B cell (primary cell): ENCODE data around the gene MTMR6. TPM values are rescaled to one million over a fixed set of nuclear protein-coding genes. Genes with fewer than 3 reads are reported as not detected.

ENCODE experiments used
- ATAC-seq: fragments of 200-7000 bp; cut with Tn5 transposase; one replicate; pipeline ENCODE4 v1.10.0; 2021; ENCODE audit warnings: low read depth, mild to moderate bottlenecking, moderate number of reproducible peaks, moderate library complexity
- CTCF ChIA-PET: fragments of 350-600 bp; sonication (Branson Sonifier 250); formaldehyde crosslinking; loops from one replicate; lab custom pipeline; 2021; ENCODE audit warnings: antibody characterized with exemption, inconsistent platforms; lab: Charles Lee
- POLR2A ChIA-PET: fragments of 350-600 bp; sonication (Branson Sonifier 250); formaldehyde crosslinking; loops from one replicate; lab custom pipeline; 2021; ENCODE audit warnings: antibody characterized with exemption; lab: Charles Lee
- DNase-seq: peaks from one replicate; pipeline ENCODE4 v3.0.0; 2013
- H2AFZ ChIP-seq: 2 replicates; pipeline ENCODE4 v1.6.1; 2012; ENCODE audit warnings: mild to moderate bottlenecking, low read depth, low read length; ENCODE audit not compliant: insufficient read depth, poor library complexity, severe bottlenecking
- H3K27ac ChIP-seq, 2 donors: 1 replicate in 1 of 2; 2 replicates in 1 of 2; pipeline ENCODE4 v1.5.1; 2012 to 2013; ENCODE audit warnings: low read length in 2 of 2, mild to moderate bottlenecking in 2 of 2, moderate library complexity in 1 of 2
- H3K27me3 ChIP-seq, 4 experiments: fragments of 200-600 bp in 1 of 4; sonication (generic) in 1 of 4; replicated peaks in 1 of 4; 1 replicate in 2 of 4; 2 replicates in 2 of 4; pipeline versions ENCODE4 v1.6.1 to v1.7.0; 2013 to 2016; ENCODE audit warnings: low read length in 3 of 4, mild to moderate bottlenecking in 2 of 4, mixed read lengths in 1 of 4, moderate library complexity in 1 of 4; ENCODE audit not compliant: insufficient read depth in 4 of 4, control insufficient read depth in 3 of 4; ENCODE audit errors: control extremely low read depth in 1 of 4
- H3K36me3 ChIP-seq, 2 experiments: replicated peaks in 1 of 2; 1 replicate in 1 of 2; 2 replicates in 1 of 2; pipeline versions ENCODE4 v1.6.1 to v1.7.1; 2013; ENCODE audit warnings: low read length in 1 of 2; ENCODE audit not compliant: insufficient read depth in 2 of 2, control insufficient read depth in 1 of 2; ENCODE audit errors: control extremely low read depth in 1 of 2, extremely low read depth in 1 of 2
- H3K4me1 ChIP-seq, 2 donors: fragments of 200-600 bp in 1 of 2; sonication (generic) in 1 of 2; 1 replicate in 1 of 2; 2 replicates in 1 of 2; pipeline versions ENCODE4 v1.5.1 to v1.6.1; 2013 to 2017; ENCODE audit warnings: low read length in 2 of 2; ENCODE audit not compliant: control insufficient read depth in 2 of 2, insufficient read depth in 2 of 2
- H3K4me2 ChIP-seq: replicated peaks from 2 replicates; pipeline ENCODE3; 2012; ENCODE audit warnings: mild to moderate bottlenecking, low read depth, low read length; ENCODE audit not compliant: poor library complexity, severe bottlenecking
- H3K4me3 ChIP-seq, 5 experiments: fragments of 200-600 bp in 1 of 5; sonication (generic) in 1 of 5; 1 replicate in 3 of 5; 2 replicates in 2 of 5; pipeline versions ENCODE4 v1.5.1 to v1.7.0; 2011 to 2016; ENCODE audit warnings: low read length in 4 of 5, mild to moderate bottlenecking in 4 of 5, low read depth in 2 of 5, control low read depth in 1 of 5, moderate library complexity in 1 of 5; ENCODE audit not compliant: insufficient read depth in 1 of 5; ENCODE audit errors: control extremely low read depth in 1 of 5, extremely low read depth in 1 of 5
- H3K79me2 ChIP-seq: fragments of 200-600 bp; sonication (generic); one replicate; pipeline ENCODE4 v1.6.0; 2016; ENCODE audit warnings: low read length; ENCODE audit not compliant: control insufficient read depth, insufficient read depth
- H3K9ac ChIP-seq: fragments of 200-600 bp; sonication (generic); 2 replicates; pipeline ENCODE4 v1.6.1; 2017; ENCODE audit warnings: mild to moderate bottlenecking, low read length, moderate library complexity
- H3K9me3 ChIP-seq, 3 donors: one replicate each; pipeline versions ENCODE4 v1.6.1 to v1.7.1; 2013; ENCODE audit warnings: low read length in 2 of 3; ENCODE audit not compliant: control insufficient read depth in 2 of 3, insufficient read depth in 1 of 3; ENCODE audit errors: control extremely low read depth in 1 of 3
- H4K20me1 ChIP-seq: 2 replicates; pipeline ENCODE4 v1.6.0; 2012; ENCODE audit warnings: mild to moderate bottlenecking, low read length; ENCODE audit not compliant: insufficient read depth, control insufficient read depth, poor library complexity, severe bottlenecking
- H3K27ac Mint-ChIP-seq: one replicate; pipeline ENCODE4 v1.8.0; 2021; ENCODE audit warnings: mixed read lengths
- H3K27me3 Mint-ChIP-seq: one replicate; pipeline ENCODE4 v1.8.0; 2021; ENCODE audit warnings: mixed read lengths
- H3K4me1 Mint-ChIP-seq: one replicate; pipeline ENCODE4 v1.8.0; 2021; ENCODE audit warnings: mixed read lengths
- H3K4me3 Mint-ChIP-seq: one replicate; pipeline ENCODE4 v1.8.0; 2021; ENCODE audit warnings: mixed read lengths
- H3K9me3 Mint-ChIP-seq: one replicate; pipeline ENCODE4 v1.8.0; 2022; ENCODE audit warnings: mixed read lengths; ENCODE audit not compliant: insufficient read depth
- EZH2 ChIP-seq: IDR thresholded peaks from 2 replicates; pipeline ENCODE4 v1.6.1; 2012; ENCODE audit warnings: borderline replicate concordance, low read depth, mild to moderate bottlenecking, moderate library complexity, low read length; ENCODE audit not compliant: insufficient read depth, poor library complexity, severe bottlenecking
- WGBS: methylation state at CpG from one replicate; pipeline ENCODE4 v1.1.5; 2013; ENCODE audit warnings: missing lambda C conversion rate; ENCODE audit not compliant: insufficient coverage; 5-methylcytosine and 5-hydroxymethylcytosine counted together
- intact Hi-C: fragments of 100-400 bp; cut with micrococcal nuclease; formaldehyde crosslinking; loops from one replicate; pipeline ENCODE4 v1.10.0; 2022
- polyA plus RNA-seq: library from polyadenylated mRNA; depleted of rRNA; stranded (reverse); fragments of >200 nt; gene quantifications from 2 replicates; pipeline ENCODE4 v1.2.3, GENCODE V29; 2012
- total RNA-seq, 2 donors: library from RNA; stranded (reverse); fragments of 120-200 nt in 1 of 2; gene quantifications; 1 replicate in 1 of 2; 2 replicates in 1 of 2; pipeline versions ENCODE4 v1.2.3 to v1.2.4, GENCODE V29; 2013 to 2022
- TF ChIP-seq, protein P1 (sequence below): fragments of 200-600 bp; IDR thresholded peaks from one replicate; pipeline ENCODE4 v1.8.0; 2022; ENCODE audit warnings: antibody characterized with exemption, mild to moderate bottlenecking

MTMR6 gene
- total and polyA plus RNA-seq, 2 donors (not counting 1 experiment from before 2014, with no cell fraction given), result 3.7 to 21.4 TPM

DNA sequence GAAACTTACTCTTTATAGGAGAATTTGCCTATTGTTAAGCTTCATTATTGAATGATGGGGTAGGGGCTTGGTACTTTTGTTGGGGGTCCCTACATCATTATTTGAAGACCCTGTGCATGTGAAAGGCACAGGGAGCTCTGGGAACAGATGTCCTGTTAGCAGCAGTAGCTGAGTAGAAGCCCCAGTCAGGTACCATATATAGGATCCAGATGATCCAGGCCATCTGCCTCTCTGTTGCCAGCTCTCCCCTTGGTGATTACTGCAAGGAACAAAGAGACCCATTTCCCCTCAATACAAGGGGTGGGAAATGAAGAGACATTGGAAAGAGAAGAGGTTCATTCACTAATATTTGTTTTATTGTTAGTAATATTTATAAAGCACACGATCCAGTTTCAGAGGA lies 4.4 kb upstream of the MTMR6 start:
- CTCF ChIA-PET, result interaction anchor here (0.9 kb wide), 1 partner anchor 12 kb away, joined by 3 read pairs; no protein-coding TSS in a partner anchor
- intact Hi-C loops, result no loop called here
- Histone ChIP-seq H3K79me2 (no peaks in the 10 kb centered on the region), H3K9ac (no peak overlapping the region), H3K4me2 (no peak overlapping the region), H3K27ac (no peak overlapping the region), H3K36me3 (no peaks in the 10 kb centered on the region), H3K4me1 (peaks cover 4 to 5% of the 10 kb centered on the region in 2 donors), H3K27me3 (peaks cover 0 to 25% (median 16%) of the 10 kb centered on the region in 4 experiments), H3K9me3 (no peaks in the 10 kb centered on the region), H3K4me3 (no peak overlapping the region), H4K20me1 (no peaks in the 10 kb centered on the region), H2AFZ (no peak overlapping the region)
- H3K27ac Mint-ChIP-seq, result no peak overlapping the region
- WGBS, result no CpG with 5 or more reads among the region's 1 CpG
- H3K9me3 Mint-ChIP-seq, result no peaks in the 10 kb centered on the region
- H3K4me1 Mint-ChIP-seq, result peaks cover 10% of the 10 kb centered on the region
- no peak overlapping the region for H3K4me3 Mint-ChIP-seq
- DNase-seq (no peak), ATAC-seq (no peak)
- peaks cover 36% of the 10 kb centered on the region for H3K27me3 Mint-ChIP-seq
- POLR2A ChIA-PET, result no interaction called here
- TF ChIP-seq EZH2, result no peak
- TF ChIP-seq, protein P1, sequence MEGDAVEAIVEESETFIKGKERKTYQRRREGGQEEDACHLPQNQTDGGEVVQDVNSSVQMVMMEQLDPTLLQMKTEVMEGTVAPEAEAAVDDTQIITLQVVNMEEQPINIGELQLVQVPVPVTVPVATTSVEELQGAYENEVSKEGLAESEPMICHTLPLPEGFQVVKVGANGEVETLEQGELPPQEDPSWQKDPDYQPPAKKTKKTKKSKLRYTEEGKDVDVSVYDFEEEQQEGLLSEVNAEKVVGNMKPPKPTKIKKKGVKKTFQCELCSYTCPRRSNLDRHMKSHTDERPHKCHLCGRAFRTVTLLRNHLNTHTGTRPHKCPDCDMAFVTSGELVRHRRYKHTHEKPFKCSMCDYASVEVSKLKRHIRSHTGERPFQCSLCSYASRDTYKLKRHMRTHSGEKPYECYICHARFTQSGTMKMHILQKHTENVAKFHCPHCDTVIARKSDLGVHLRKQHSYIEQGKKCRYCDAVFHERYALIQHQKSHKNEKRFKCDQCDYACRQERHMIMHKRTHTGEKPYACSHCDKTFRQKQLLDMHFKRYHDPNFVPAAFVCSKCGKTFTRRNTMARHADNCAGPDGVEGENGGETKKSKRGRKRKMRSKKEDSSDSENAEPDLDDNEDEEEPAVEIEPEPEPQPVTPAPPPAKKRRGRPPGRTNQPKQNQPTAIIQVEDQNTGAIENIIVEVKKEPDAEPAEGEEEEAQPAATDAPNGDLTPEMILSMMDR, result no peak

DNA sequence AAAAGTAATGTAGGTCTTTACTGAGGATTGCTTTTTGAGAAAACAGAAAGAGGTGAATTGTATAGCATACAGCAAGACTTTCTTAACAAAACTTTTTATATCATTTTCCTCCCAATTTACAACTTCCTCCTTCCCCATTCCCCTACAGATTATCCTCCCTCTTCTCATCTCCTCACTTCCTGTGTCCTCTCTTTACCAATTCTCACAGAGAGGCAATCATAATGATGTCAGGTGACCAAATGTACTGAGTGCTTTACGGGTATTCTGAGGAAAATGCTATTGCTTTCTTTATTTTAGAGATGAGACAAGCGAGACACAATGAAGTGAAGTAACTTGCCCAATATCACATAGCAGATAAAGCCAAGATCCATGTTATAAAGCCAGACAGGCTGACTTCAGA lies 1.7 kb upstream of the MTMR6 start:
- no CpG with 5 or more reads among the region's 2 CpGs for WGBS
- Mint-ChIP-seq H3K4me3 (no peak overlapping the region), H3K27ac (no peak overlapping the region)

More for the DNA sequence above, 1.7 kb upstream of the MTMR6 start:
- intact Hi-C loops, result loop anchor here (5.0 to 10.0 kb wide), 7 partner anchors 37 to 1963 kb away; partner anchors contain the start of genes CDK8, RPL21 and USP12
- no peaks in the 10 kb centered on the region for H3K9me3 ChIP-seq
- DNase-seq (no peak), ATAC-seq (no peak)
- H3K4me2 ChIP-seq, result no peak overlapping the region
- no peaks in the 10 kb centered on the region for H3K36me3 ChIP-seq
- peaks cover 0 to 11% (median 2%) of the 10 kb centered on the region in 4 experiments for H3K27me3 ChIP-seq
- H3K27me3 Mint-ChIP-seq, result peaks cover 14% of the 10 kb centered on the region
- H3K4me1 ChIP-seq, result peaks cover 12 to 16% of the 10 kb centered on the region in 2 donors
- no peak overlapping the region for H3K9ac ChIP-seq
- H2AFZ ChIP-seq, result no peak overlapping the region
- CTCF ChIA-PET, result no interaction called here
- peaks cover 27% of the 10 kb centered on the region for H3K4me1 Mint-ChIP-seq
- POLR2A ChIA-PET, result no interaction called here
- no peaks in the 10 kb centered on the region for H3K9me3 Mint-ChIP-seq
- H3K27ac ChIP-seq, result no peak overlapping the region
- TF ChIP-seq, protein P1, result no peak
- no peak for TF ChIP-seq EZH2
- H3K79me2 ChIP-seq, result peaks cover 20% of the 10 kb centered on the region
- no peaks in the 10 kb centered on the region for H4K20me1 ChIP-seq
- no peak overlapping the region for H3K4me3 ChIP-seq
